GM12891 (cell line): ENCODE measurements around the gene PNRC2.
"Not testable (repeated sequence)": the region's sequence is repeated elsewhere in the genome, so short reads cannot be mapped to it uniquely, and the experiment has no call there.

Experiments
- POLR2A ChIP-seq: IDR thresholded peaks from 2 replicates; pipeline ENCODE4 v1.6.1; 2011; ENCODE audit warnings: low read depth, low read length, control low read depth
- POLR2AphosphoS5 ChIP-seq: IDR thresholded peaks from 2 replicates; pipeline ENCODE4 v1.6.1; 2011; ENCODE audit warnings: low read depth, low read length, control low read depth
- SPI1 ChIP-seq: IDR thresholded peaks from 2 replicates; pipeline ENCODE4 v1.6.1; 2011; ENCODE audit warnings: low read depth, low read length, control low read depth
- TAF1 ChIP-seq: IDR thresholded peaks from 2 replicates; pipeline ENCODE4 v1.6.1; 2011; ENCODE audit warnings: low read depth, low read length, control low read depth

DNA sequence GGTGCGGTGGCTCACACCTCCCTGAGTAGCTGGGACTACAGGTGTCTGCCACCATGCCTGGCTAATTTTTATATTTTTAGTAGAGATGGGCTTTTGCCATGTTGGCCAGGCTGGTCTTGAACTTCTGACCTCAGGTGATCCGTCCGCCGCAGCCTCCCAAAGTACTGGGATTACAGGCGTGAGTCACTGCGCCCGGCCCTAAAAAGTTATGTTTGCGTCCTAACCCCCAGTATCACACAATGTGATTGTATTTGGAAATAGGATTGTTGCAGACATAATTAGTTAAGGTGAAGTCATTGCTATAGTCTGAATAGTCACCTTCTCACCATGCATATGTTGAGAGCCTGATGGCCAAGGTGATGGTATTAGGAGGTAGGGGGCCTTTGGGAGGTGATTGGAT is 53.2 kb downstream of the PNRC2 start:
- not testable (repeated sequence) for TF ChIP-seq TAF1, POLR2A, POLR2AphosphoS5, SPI1
